Keratinocyte (primary cell): ENCODE results near the gene GPR158. TPM values are rescaled to one million over a fixed set of nuclear protein-coding genes. Genes with fewer than 3 reads are reported as not detected.

Experiments
- DNase-seq: peaks from one replicate; pipeline ENCODE4 v3.0.0-alpha.2; 2011; ENCODE audit warnings: low read depth, missing footprints, low spot score
- FAIRE-seq: peaks from 2 replicates; lab custom pipeline; 2011; peaks lifted over from hg19 to GRCh38; lab: Jason Lieb, UNC
- H2AFZ ChIP-seq: 2 replicates; pipeline ENCODE4 v1.6.0; 2012; ENCODE audit warnings: low read length, control low read depth, inconsistent platforms; ENCODE audit not compliant: control insufficient read depth
- H3K27ac ChIP-seq: 2 replicates; pipeline ENCODE4 v1.5.1; 2011; ENCODE audit warnings: low read length; ENCODE audit not compliant: control insufficient read depth, insufficient read depth
- H3K27me3 ChIP-seq: 3 replicates; pipeline ENCODE4 v1.6.0; 2011; ENCODE audit warnings: low read length; ENCODE audit not compliant: control insufficient read depth, insufficient read depth; ENCODE audit errors: extremely low read depth
- H3K36me3 ChIP-seq, 2 experiments: 2 replicates in 1 of 2; 3 replicates in 1 of 2; pipeline ENCODE4 v1.5.1; 2011; ENCODE audit warnings: low read length in 2 of 2, mild to moderate bottlenecking in 1 of 2; ENCODE audit not compliant: control insufficient read depth in 2 of 2, insufficient read depth in 2 of 2; ENCODE audit errors: extremely low read depth in 1 of 2
- H3K4me1 ChIP-seq: 3 replicates; pipeline ENCODE4 v1.5.1; 2011; ENCODE audit warnings: low read length; ENCODE audit not compliant: control insufficient read depth, insufficient read depth; ENCODE audit errors: extremely low read depth
- H3K4me2 ChIP-seq: 3 replicates; pipeline ENCODE4 v1.6.0; 2011; ENCODE audit warnings: low read depth, low read length; ENCODE audit not compliant: control insufficient read depth, insufficient read depth; ENCODE audit errors: extremely low read depth
- H3K4me3 ChIP-seq, 3 experiments: fragments of 200-600 bp in 1 of 3; sonication (generic) in 1 of 3; 2 replicates in 2 of 3; 3 replicates in 1 of 3; pipeline ENCODE4 v1.5.1; 2011 to 2016; ENCODE audit warnings: low read length in 3 of 3, mild to moderate bottlenecking in 3 of 3, control low read depth in 2 of 3, inconsistent platforms in 1 of 3, low read depth in 1 of 3, mixed read lengths in 1 of 3, mixed run types in 1 of 3, moderate library complexity in 1 of 3; ENCODE audit not compliant: control insufficient read depth in 2 of 3, insufficient read depth in 2 of 3; ENCODE audit errors: extremely low read depth in 1 of 3
- H3K79me2 ChIP-seq: 2 replicates; pipeline ENCODE4 v1.6.0; 2012; ENCODE audit warnings: low read length; ENCODE audit not compliant: control insufficient read depth, insufficient read depth
- H3K9ac ChIP-seq: 3 replicates; pipeline ENCODE4 v1.6.0; 2011; ENCODE audit warnings: low read length; ENCODE audit not compliant: control insufficient read depth, insufficient read depth; ENCODE audit errors: extremely low read depth
- H3K9me1 ChIP-seq: 3 replicates; pipeline ENCODE4 v1.6.0; 2011; ENCODE audit warnings: low read length; ENCODE audit not compliant: control insufficient read depth, insufficient read depth; ENCODE audit errors: extremely low read depth
- H3K9me3 ChIP-seq: 2 replicates; pipeline ENCODE4 v1.5.1; 2012; ENCODE audit warnings: low read depth, low read length; ENCODE audit not compliant: control insufficient read depth
- H4K20me1 ChIP-seq: 3 replicates; pipeline ENCODE4 v1.6.0; 2011; ENCODE audit warnings: low read length; ENCODE audit not compliant: control insufficient read depth, insufficient read depth; ENCODE audit errors: extremely low read depth
- CTCF ChIP-seq, 3 experiments: IDR thresholded peaks in 1 of 3; conservative IDR thresholded peaks in 1 of 3; optimal IDR thresholded peaks in 1 of 3; 2 replicates in 2 of 3; 3 replicates in 1 of 3; pipeline versions ENCODE3 to v1.5.1; 2011; ENCODE audit warnings: low read length in 3 of 3, mild to moderate bottlenecking in 3 of 3, moderate library complexity in 2 of 3, control low read depth in 1 of 3, inconsistent platforms in 1 of 3; ENCODE audit not compliant: insufficient read depth in 2 of 3; ENCODE audit errors: extremely low read depth in 1 of 3
- EZH2 ChIP-seq: IDR thresholded peaks from one replicate; pipeline ENCODE4 v1.6.1; 2012; ENCODE audit warnings: inconsistent platforms, mild to moderate bottlenecking, low read length, moderate library complexity
- dilution Hi-C: fragments of 300-500 bp; cut with MboI; formaldehyde crosslinking; loops from one replicate; pipeline ENCODE4 v1.7.0; 2020; ENCODE audit warnings: low sequenced_read_pairs; ENCODE audit not compliant: extremely low pct_ligation_motif_present
- polyA plus RNA-seq, 5 experiments: library from polyadenylated mRNA; depleted of rRNA in 3 of 5; stranded (reverse) in 3 of 5; stranded (forward) in 1 of 5; unstranded in 1 of 5; fragments of >200 nt; gene quantifications; 1 replicate in 1 of 5; 2 replicates in 3 of 5; 3 replicates in 1 of 5; pipeline versions ENCODE4 v1.2.1 to v1.2.3, GENCODE V29; 2011 to 2012; ENCODE audit warnings: missing spikeins in 2 of 5, low read depth in 1 of 5, low replicate concordance in 1 of 5

GPR158 gene
- polyA plus RNA-seq, 1 donor (not counting 4 experiments of a cell fraction or from before 2014, with no cell fraction given), result not detected

- Histone ChIP-seq H3K9ac (no peak overlapping the region), H3K79me2 (no peaks in the 10 kb centered on the region), H3K27ac (no peak overlapping the region), H3K9me1 (no peaks in the 10 kb centered on the region), H2AFZ (no peak overlapping the region), H3K4me2 (no peak overlapping the region), H3K27me3 (no peaks in the 10 kb centered on the region), H3K4me1 (no peaks in the 10 kb centered on the region), H3K36me3 (no peaks in the 10 kb centered on the region), H3K4me3 (no peak overlapping the region), H3K9me3 (no peaks in the 10 kb centered on the region), H4K20me1 (no peaks in the 10 kb centered on the region)
- dilution Hi-C loops, result no loop called here
- no peak for FAIRE-seq
- DNase-seq, result no peak
- TF ChIP-seq CTCF (optimal IDR thresholded peaks at IDR 0.05 in 1 of 3, IDR thresholded peaks at IDR 0.05 in 1 of 3, conservative IDR thresholded peaks at IDR 0.05 in 1 of 3; ENCODE audit: extremely low read depth in 1 of 3, insufficient read depth in 2 of 3, low read length in 3 of 3) (no peak), EZH2 (no peak)
Measured at GRCh38 chr10:25349520-25349919, 174.7 kb downstream of the GPR158 start.

GRCh38 chr10:25356609-25357008, 181.8 kb downstream of the GPR158 start:
- H3K4me3 ChIP-seq, result no peak overlapping the region
- DNase-seq (no peak), FAIRE-seq (no peak)
- no peak overlapping the region for H3K4me2 ChIP-seq
- H3K9me1 ChIP-seq, result no peaks in the 10 kb centered on the region
- H3K27me3 ChIP-seq, result no peaks in the 10 kb centered on the region
- H2AFZ ChIP-seq, result no peak overlapping the region
- TF ChIP-seq CTCF (optimal IDR thresholded peaks at IDR 0.05 in 1 of 3, IDR thresholded peaks at IDR 0.05 in 1 of 3, conservative IDR thresholded peaks at IDR 0.05 in 1 of 3; ENCODE audit: extremely low read depth in 1 of 3, insufficient read depth in 2 of 3, low read length in 3 of 3) (no peak), EZH2 (no peak)
- H3K9me3 ChIP-seq, result no peaks in the 10 kb centered on the region
- H3K9ac ChIP-seq, result no peak overlapping the region
- H3K36me3 ChIP-seq, result no peaks in the 10 kb centered on the region
- H3K4me1 ChIP-seq, result no peaks in the 10 kb centered on the region
- H3K27ac ChIP-seq, result no peak overlapping the region
- H3K79me2 ChIP-seq, result no peaks in the 10 kb centered on the region
- dilution Hi-C loops, result no loop called here
- H4K20me1 ChIP-seq, result no peaks in the 10 kb centered on the region
